IPS-18c (cell line): ENCODE measurements around the gene RIBC1.
"Not testable (repeated sequence)": the region's sequence is repeated elsewhere in the genome, so short reads cannot be mapped to it uniquely, and the experiment has no call there.

Source experiments
- H3K4me3 ChIP-seq: 2 replicates; pipeline ENCODE4 v1.7.0; 2013; ENCODE audit warnings: low read depth, mild to moderate bottlenecking, low read length, moderate library complexity; ENCODE audit not compliant: insufficient read depth
- H3K9me3 ChIP-seq: one replicate; pipeline ENCODE4 v1.6.1; 2013; ENCODE audit warnings: mild to moderate bottlenecking, low read length, moderate library complexity; ENCODE audit not compliant: control insufficient read depth, insufficient read depth

The RIBC1 gene

GRCh38 chrX:53422861-53423306 is at the start of gene RIBC1:
TSS of gene RIBC1 (plus strand) at chrX:53422873. CDS start at chrX:53426277, 3,404 bp downstream.
- no peaks in the 10 kb centered on the region for H3K9me3 ChIP-seq
- peak within 1 kb of the TSS; percentile 81 for H3K4me3 ChIP-seq

GRCh38 chrX:53373307-53373706 is 49.4 kb upstream of the RIBC1 start:
- Histone ChIP-seq H3K4me3 (no peak overlapping the region), H3K9me3 (peaks cover 3% of the 10 kb centered on the region)

- Histone ChIP-seq H3K9me3 (peaks cover 3% of the 10 kb centered on the region), H3K4me3 (no peak overlapping the region)
Observed at GRCh38 chrX:53374222-53374820, 48.4 kb upstream of the RIBC1 start.

GRCh38 chrX:53374923-53375322 is 47.8 kb upstream of the RIBC1 start:
- peaks cover 3% of the 10 kb centered on the region for H3K9me3 ChIP-seq
- no peak overlapping the region for H3K4me3 ChIP-seq

GRCh38 chrX:53376888-53377287 is 45.8 kb upstream of the RIBC1 start:
- Histone ChIP-seq H3K4me3 (no peak overlapping the region), H3K9me3 (peaks cover 3% of the 10 kb centered on the region)

- H3K9me3 ChIP-seq: peaks cover 2% of the 10 kb centered on the region
Observed at GRCh38 chrX:53377464-53377863, 45.2 kb upstream of the RIBC1 start.

GRCh38 chrX:53379008-53379710 is 43.5 kb upstream of the RIBC1 start:
- H3K9me3 ChIP-seq: no peaks in the 10 kb centered on the region
- no peak overlapping the region for H3K4me3 ChIP-seq

More at GRCh38 chrX:53377464-53377863, 45.2 kb upstream of the RIBC1 start:
- no peak overlapping the region for H3K4me3 ChIP-seq

GRCh38 chrX:53379747-53380146 is 42.9 kb upstream of the RIBC1 start:
- Histone ChIP-seq H3K4me3 (no peak overlapping the region), H3K9me3 (peaks cover 2% of the 10 kb centered on the region)

- H3K4me3 ChIP-seq: no peak overlapping the region
- H3K9me3 ChIP-seq: peaks cover 2% of the 10 kb centered on the region
Observed at GRCh38 chrX:53383376-53384076, 39.1 kb upstream of the RIBC1 start.

GRCh38 chrX:53395605-53396298 is 26.9 kb upstream of the RIBC1 start:
- no peak overlapping the region for H3K4me3 ChIP-seq
- no peaks in the 10 kb centered on the region for H3K9me3 ChIP-seq

- H3K9me3 ChIP-seq: no peaks in the 10 kb centered on the region
- H3K4me3 ChIP-seq: no peak overlapping the region
Observed at GRCh38 chrX:53398216-53398615, 24.5 kb upstream of the RIBC1 start.

GRCh38 chrX:53403535-53403934 is 19.1 kb upstream of the RIBC1 start:
- Histone ChIP-seq H3K9me3 (no peaks in the 10 kb centered on the region), H3K4me3 (no peak overlapping the region)

GRCh38 chrX:53412446-53412845 is 10.2 kb upstream of the RIBC1 start:
- H3K4me3 ChIP-seq: no peak overlapping the region
- H3K9me3 ChIP-seq: no peaks in the 10 kb centered on the region

GRCh38 chrX:53420351-53420750 is 2.3 kb upstream of the RIBC1 start:
- H3K4me3 ChIP-seq: peak overlapping the region; percentile 81; the same call in 1 of the 2 replicates

GRCh38 chrX:53421125-53421524 is 1.5 kb upstream of the RIBC1 start:
- Histone ChIP-seq H3K4me3 (peak overlapping the region; percentile 81), H3K9me3 (no peaks in the 10 kb centered on the region)

More at GRCh38 chrX:53420351-53420750, 2.3 kb upstream of the RIBC1 start:
- not testable (repeated sequence) for H3K9me3 ChIP-seq

- H3K4me3 ChIP-seq: peak overlapping the region; percentile 81
- H3K9me3 ChIP-seq: no peaks in the 10 kb centered on the region
Observed at GRCh38 chrX:53421772-53422085, 944 bp upstream of the RIBC1 start.

- H3K9me3 ChIP-seq: no peaks in the 10 kb centered on the region
- peak within 1 kb of the TSS; percentile 81 for H3K4me3 ChIP-seq
Observed at GRCh38 chrX:53422086-53422860, 400 bp upstream of the RIBC1 start, which contains the start of gene SMC1A. TSS of gene SMC1A (minus strand) at chrX:53422654. CDS start at chrX:53422600, 54 bp downstream.
